Adrenal gland (tissue), 12 donors: Measurements from ENCODE around the gene EBLN2. TPM values are rescaled to one million over a fixed set of nuclear protein-coding genes. Genes with fewer than 3 reads are reported as not detected.
A peak's percentile ranks its signal among the peaks of the same experiment; 100 is the strongest.
"Not testable (repeated sequence)": the region's sequence is repeated elsewhere in the genome, so short reads cannot be mapped to it uniquely, and the experiment has no call there.

Experiments
- DNase-seq, 7 donors: peaks; one replicate each; pipeline ENCODE4 v3.0.0-alpha.2; 2019 to 2020
- H3K27ac ChIP-seq, 5 donors: fragments of 200-600 bp; sonication (generic) in 4 of 5; 1 replicate in 3 of 5; 2 replicates in 2 of 5; pipeline versions ENCODE4 v1.5.1 to v1.8.0; 2016 to 2020; ENCODE audit warnings: mild to moderate bottlenecking in 1 of 5
- H3K27me3 ChIP-seq: fragments of 200-600 bp; 2 replicates; pipeline ENCODE4 v1.8.0; 2021
- H3K36me3 ChIP-seq, 2 donors: fragments of 200-600 bp; replicated peaks in 1 of 2; 1 replicate in 1 of 2; 2 replicates in 1 of 2; pipeline versions ENCODE4 v1.5.1 to v1.8.0; 2018 to 2022
- H3K4me1 ChIP-seq, 2 donors: fragments of 200-600 bp; replicated peaks in 1 of 2; 1 replicate in 1 of 2; 2 replicates in 1 of 2; pipeline versions ENCODE4 v1.5.1 to v1.8.0; 2018 to 2021
- H3K4me3 ChIP-seq, 4 donors: fragments of 200-600 bp; sonication (generic) in 3 of 4; one replicate each; pipeline ENCODE4 v1.5.1; 2016 to 2018
- H3K9me3 ChIP-seq, 3 donors: fragments of 200-600 bp; sonication (generic) in 1 of 3; replicated peaks in 1 of 3; 1 replicate in 2 of 3; 2 replicates in 1 of 3; pipeline versions ENCODE4 v1.5.1 to v1.8.0; 2016 to 2021
- POLR2A ChIP-seq, 2 donors: fragments of 450-650 bp; IDR thresholded peaks; one replicate each; pipeline ENCODE4 v1.6.1; 2017; ENCODE audit warnings: antibody characterized with exemption in 2 of 2, mild to moderate bottlenecking in 2 of 2, moderate library complexity in 1 of 2
- WGBS, 4 donors: extraction: QIAGEN DNeasy Blood & Tissue Kit in 2 of 4; methylation state at CpG; one replicate each; pipeline versions ENCODE4 v1.1.5 to v1.1.7; 2013 to 2017; 5-methylcytosine and 5-hydroxymethylcytosine counted together
- intact Hi-C, 2 donors: fragments of 100-400 bp; cut with DNase I; formaldehyde crosslinking; loops; one replicate each; pipeline versions ENCODE4 v1.14.1 to v1.15.0; 2022 to 2023
- polyA plus RNA-seq, 3 donors: library from polyadenylated mRNA; stranded (reverse); fragments of 200-250 nt in 2 of 3; fragments of 350-450 nt in 1 of 3; fragmentation: Illumina TruSeq in 1 of 3; extraction: RNeasy Lipid Tissue Mini Kit (QIAGEN cat#74804) in 1 of 3; gene quantifications; one replicate each; pipeline ENCODE4 v1.2.3, GENCODE V29; 2013 to 2014
- total RNA-seq, 9 donors: library from RNA; depleted of rRNA in 4 of 9; stranded (reverse); fragments of >200 nt in 4 of 9; fragments of 120-200 nt in 1 of 9; fragmentation: NEBNext Ultra II Directional in 1 of 9; extraction: Animal tissue kit (Norgen Biotek cat#: 25700) in 1 of 9; gene quantifications; one replicate each; pipeline versions ENCODE4 v1.1.0 to v1.2.4, GENCODE V29; 2013 to 2023
- TF ChIP-seq, protein P1 (sequence below), 6 experiments: fragments of 450-650 bp in 4 of 6; fragments of 200-600 bp in 2 of 6; sonication (generic) in 1 of 6; IDR thresholded peaks; 1 replicate in 5 of 6; 2 replicates in 1 of 6; pipeline versions ENCODE4 v1.5.1 to v1.8.0; 2016 to 2021; ENCODE audit warnings: antibody characterized with exemption in 6 of 6, mild to moderate bottlenecking in 2 of 6, moderate library complexity in 1 of 6
- donor health status: healthy with polysubstance abuse.
- donor health status: Bipolar disorder and iron deficiency.
- donor health status: DM: yes; HTN: yes; CAD: no.
- donor health status: DM: no; HTN: no; CAD: no.
- donor health status: DM: no; HTN: no; CAD: no.
- donor health status: DM: yes; HTN: yes; CAD: no.

EBLN2 gene
- total and polyA plus RNA-seq, 12 donors, result 0.27 to 8.9 (median 2.0) TPM

DNA sequence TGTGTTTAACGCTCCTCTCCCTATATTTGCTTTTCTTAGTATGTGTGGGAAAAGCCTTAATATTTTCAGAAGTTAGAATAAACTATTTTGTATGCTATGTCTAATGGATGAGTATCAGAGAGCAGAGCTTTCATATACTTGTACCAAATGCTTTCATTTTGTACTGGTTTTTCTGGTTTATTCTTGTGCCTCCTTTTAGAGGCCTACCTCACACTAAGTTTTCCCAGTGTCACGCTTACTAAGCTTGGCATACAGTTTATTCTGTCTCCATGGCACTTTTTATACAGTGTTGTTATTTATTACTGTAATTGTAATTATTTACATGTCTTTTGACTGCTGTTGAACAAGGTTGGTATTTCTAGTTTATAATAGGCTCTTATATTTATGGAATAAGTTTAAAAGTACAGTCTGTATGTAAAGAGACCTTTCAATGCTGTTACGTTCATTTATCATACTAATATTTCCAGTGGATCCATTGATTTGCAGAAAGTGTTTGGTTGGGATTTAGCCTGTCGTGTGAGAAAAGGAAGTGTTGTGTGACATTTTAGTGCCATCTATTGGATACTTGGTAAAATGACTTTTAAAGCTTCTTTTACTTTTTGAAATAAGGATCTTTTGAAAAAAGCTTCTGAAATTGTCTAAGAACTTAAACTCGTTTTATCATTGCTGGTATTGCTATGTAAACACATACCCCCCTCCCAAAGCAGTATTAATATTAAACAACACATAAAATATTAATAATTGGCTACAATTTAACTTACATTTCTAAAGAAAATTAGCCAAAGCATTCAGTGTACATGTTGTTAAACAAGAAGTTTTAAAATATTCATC, 5.2 kb upstream of the EBLN2 start:
- Histone ChIP-seq H3K36me3 (no peaks in the 10 kb centered on the region), H3K4me3 (no peak overlapping the region), H3K9me3 (no peaks in the 10 kb centered on the region), H3K27me3 (no peaks in the 10 kb centered on the region), H3K4me1 (peaks cover 5 to 34% of the 10 kb centered on the region in 2 donors), H3K27ac (no peak overlapping the region)
- intact Hi-C loops, result loop anchor here in 1 of 2 donors (5.0 kb wide), 1 partner anchor 119 kb away; no protein-coding TSS in a partner anchor
- WGBS, 4 donors, result 24 to 29% (median 25%) methylated on average over 5 of the region's 5 CpGs
- no peak for DNase-seq
- no peak for TF ChIP-seq POLR2A (IDR thresholded peaks at IDR 0.05)
- TF ChIP-seq, protein P1, sequence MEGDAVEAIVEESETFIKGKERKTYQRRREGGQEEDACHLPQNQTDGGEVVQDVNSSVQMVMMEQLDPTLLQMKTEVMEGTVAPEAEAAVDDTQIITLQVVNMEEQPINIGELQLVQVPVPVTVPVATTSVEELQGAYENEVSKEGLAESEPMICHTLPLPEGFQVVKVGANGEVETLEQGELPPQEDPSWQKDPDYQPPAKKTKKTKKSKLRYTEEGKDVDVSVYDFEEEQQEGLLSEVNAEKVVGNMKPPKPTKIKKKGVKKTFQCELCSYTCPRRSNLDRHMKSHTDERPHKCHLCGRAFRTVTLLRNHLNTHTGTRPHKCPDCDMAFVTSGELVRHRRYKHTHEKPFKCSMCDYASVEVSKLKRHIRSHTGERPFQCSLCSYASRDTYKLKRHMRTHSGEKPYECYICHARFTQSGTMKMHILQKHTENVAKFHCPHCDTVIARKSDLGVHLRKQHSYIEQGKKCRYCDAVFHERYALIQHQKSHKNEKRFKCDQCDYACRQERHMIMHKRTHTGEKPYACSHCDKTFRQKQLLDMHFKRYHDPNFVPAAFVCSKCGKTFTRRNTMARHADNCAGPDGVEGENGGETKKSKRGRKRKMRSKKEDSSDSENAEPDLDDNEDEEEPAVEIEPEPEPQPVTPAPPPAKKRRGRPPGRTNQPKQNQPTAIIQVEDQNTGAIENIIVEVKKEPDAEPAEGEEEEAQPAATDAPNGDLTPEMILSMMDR (IDR thresholded peaks at IDR 0.05), result peak; percentile 35 to 77 (median 60)

DNA sequence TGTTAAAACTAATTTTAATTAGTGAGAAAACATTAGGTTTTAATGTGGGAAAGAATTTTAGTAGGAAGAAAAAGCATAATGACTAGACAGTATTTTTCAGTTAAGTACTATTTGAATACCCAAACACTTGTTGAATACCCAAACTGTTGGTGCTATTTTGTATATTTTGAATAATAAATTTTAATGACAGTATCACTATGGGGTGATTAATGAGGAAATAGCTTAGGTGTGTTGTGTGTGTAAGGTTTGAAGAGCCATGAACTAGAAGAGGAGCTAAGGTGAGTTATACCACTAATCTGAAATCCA, 4.7 kb upstream of the EBLN2 start:
- H3K27me3 ChIP-seq, result no peaks in the 10 kb centered on the region
- intact Hi-C loops, result loop anchor here in 1 of 2 donors (5.0 kb wide), 1 partner anchor 119 kb away; no protein-coding TSS in a partner anchor

DNA sequence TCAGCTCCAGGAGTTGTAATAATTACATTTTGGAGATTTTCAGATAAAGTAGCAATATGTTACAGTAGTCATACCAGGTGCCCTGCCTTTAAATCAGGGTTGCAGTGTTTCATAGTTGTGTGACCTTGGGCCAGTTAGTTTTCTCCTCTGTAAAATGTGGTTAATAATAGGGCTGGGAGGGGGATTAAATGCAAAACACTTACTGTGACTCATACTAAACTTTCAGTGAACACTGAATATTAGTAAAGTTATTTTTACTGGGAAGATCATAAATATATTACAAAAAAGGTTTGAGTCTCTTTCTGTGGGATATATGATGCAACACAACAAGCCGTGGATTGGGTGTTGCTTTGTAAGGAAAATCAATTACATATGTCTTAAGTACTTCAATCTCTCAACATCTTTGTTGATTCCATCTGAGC, 1.1 kb upstream of the EBLN2 start:
- intact Hi-C loops, result no loop called here
- TF ChIP-seq, protein P1 (IDR thresholded peaks at IDR 0.05), result no peak
- no peak for TF ChIP-seq POLR2A (IDR thresholded peaks at IDR 0.05)
- Histone ChIP-seq H3K4me3 (no peak overlapping the region), H3K9me3 (no peaks in the 10 kb centered on the region), H3K4me1 (peaks cover 5 to 30% of the 10 kb centered on the region in 2 donors), H3K36me3 (peaks cover 0 to 24% of the 10 kb centered on the region in 2 donors), H3K27me3 (no peaks in the 10 kb centered on the region), H3K27ac (peak overlapping the region in 1 of 5 donors; percentile 51)
- DNase-seq, result no peak
- WGBS, 4 donors, result 51 to 75% (median 58%) methylated on average over 1 of the region's 1 CpG

More for the DNA sequence above, 4.7 kb upstream of the EBLN2 start:
- H3K27ac ChIP-seq, result no peak overlapping the region
- no peak overlapping the region for H3K4me3 ChIP-seq
- TF ChIP-seq, protein P1 (IDR thresholded peaks at IDR 0.05), result no peak
- TF ChIP-seq POLR2A (IDR thresholded peaks at IDR 0.05), result no peak
- no peak for DNase-seq
- peaks cover 5 to 39% of the 10 kb centered on the region in 2 donors for H3K4me1 ChIP-seq
- H3K9me3 ChIP-seq, result no peaks in the 10 kb centered on the region
- H3K36me3 ChIP-seq, result no peaks in the 10 kb centered on the region

DNA sequence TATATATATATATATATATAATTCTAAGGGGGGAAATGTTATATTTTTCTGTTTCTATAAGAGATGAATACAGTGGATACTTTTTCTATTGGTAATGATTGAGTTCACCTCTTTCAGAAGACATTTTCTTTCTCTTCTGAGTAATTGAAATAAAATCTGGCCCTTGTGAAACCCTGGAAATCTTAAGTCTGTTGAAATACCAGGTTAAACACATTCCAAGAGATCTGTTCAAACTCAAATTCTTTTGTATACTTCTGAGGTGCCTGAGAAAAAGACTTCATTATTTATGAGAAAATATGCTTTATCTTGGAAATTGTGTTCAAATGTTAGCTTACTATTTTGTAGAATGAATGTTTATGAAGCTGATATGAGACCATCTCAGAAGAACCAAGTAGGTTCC, 4.8 kb downstream of the EBLN2 start:
- H3K4me3 ChIP-seq, H3K4me1 ChIP-seq, DNase-seq, H3K9me3 ChIP-seq, H3K27ac ChIP-seq, intact Hi-C loops, H3K27me3 ChIP-seq: not testable (repeated sequence)
- peaks cover 0 to 34% of the 10 kb centered on the region in 2 donors for H3K36me3 ChIP-seq

DNA sequence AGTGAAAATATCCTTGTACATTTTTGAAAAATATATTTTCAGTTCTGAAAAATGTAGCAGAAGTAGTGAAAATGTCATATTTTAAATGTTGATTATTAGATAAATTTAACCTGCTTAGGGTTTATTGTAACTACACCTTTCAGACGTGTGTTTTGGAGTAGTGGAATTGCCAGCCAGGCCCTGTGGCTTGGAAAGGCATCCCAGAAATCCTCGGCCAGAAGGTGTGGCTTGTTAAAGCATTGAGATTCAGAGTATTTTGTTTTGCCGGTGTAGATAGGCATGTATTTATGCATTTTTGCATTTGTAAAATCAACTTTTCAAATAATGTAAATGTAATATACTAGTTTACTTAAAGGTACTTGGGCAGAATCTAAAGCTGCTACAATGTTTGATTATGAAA, 7.0 kb downstream of the EBLN2 start:
- WGBS, 4 donors, result 58 to 88% (median 76%) methylated on average over 3 of the region's 3 CpGs
- no peaks in the 10 kb centered on the region for H3K9me3 ChIP-seq
- no peak overlapping the region for H3K4me3 ChIP-seq
- intact Hi-C loops, result no loop called here
- no peak overlapping the region for H3K27ac ChIP-seq
- no peaks in the 10 kb centered on the region for H3K4me1 ChIP-seq
- TF ChIP-seq, protein P1 (IDR thresholded peaks at IDR 0.05), result no peak
- TF ChIP-seq POLR2A (IDR thresholded peaks at IDR 0.05), result no peak
- DNase-seq, result no peak
- H3K36me3 ChIP-seq, result peaks cover 0 to 22% of the 10 kb centered on the region in 2 donors
- no peaks in the 10 kb centered on the region for H3K27me3 ChIP-seq
